GM18868 (cell line): ENCODE measurements around the gene APC2.
"Not testable (repeated sequence)": the region's sequence is repeated elsewhere in the genome, so short reads cannot be mapped to it uniquely, and the experiment has no call there.

ENCODE experiments used
- ATAC-seq: cut with Tn5 transposase; IDR thresholded peaks from one replicate; pipeline ENCODE4 v1.9.1; 2021; ENCODE audit warnings: mild to moderate bottlenecking, moderate library complexity; ENCODE audit not compliant: unreplicated experiment

The APC2 gene

GRCh38 chr19:1494115-1494815, 44.3 kb downstream of the APC2 start:
- ATAC-seq: no peak

GRCh38 chr19:1495051-1495798, 45.3 kb downstream of the APC2 start:
- no peak for ATAC-seq

GRCh38 chr19:1495799-1496713, 46.1 kb downstream of the APC2 start:
- no peak for ATAC-seq

GRCh38 chr19:1496714-1497577, 47.0 kb downstream of the APC2 start:
- no peak for ATAC-seq

- ATAC-seq: no peak
Observed at GRCh38 chr19:1497578-1498235, 47.8 kb downstream of the APC2 start.

GRCh38 chr19:1499231-1499630, 49.3 kb downstream of the APC2 start:
- ATAC-seq: not testable (repeated sequence)

GRCh38 chr19:1501200-1501595, 51.3 kb downstream of the APC2 start:
- no peak for ATAC-seq

GRCh38 chr19:1502433-1503088, 52.6 kb downstream of the APC2 start:
- ATAC-seq: no peak

GRCh38 chr19:1503089-1503924, 53.4 kb downstream of the APC2 start:
- ATAC-seq: no peak

GRCh38 chr19:1503925-1504773, 54.2 kb downstream of the APC2 start:
- ATAC-seq: no peak

- ATAC-seq: no peak
Observed at GRCh38 chr19:1505012-1505411, 55.1 kb downstream of the APC2 start.

- no peak for ATAC-seq
Observed at GRCh38 chr19:1505991-1506881, 56.3 kb downstream of the APC2 start.

- no peak for ATAC-seq
Observed at GRCh38 chr19:1507192-1507660, 57.3 kb downstream of the APC2 start.

GRCh38 chr19:1507763-1508506, 58.0 kb downstream of the APC2 start:
- ATAC-seq: no peak

- no peak for ATAC-seq
Observed at GRCh38 chr19:1508507-1508856, 58.6 kb downstream of the APC2 start.
